SH-SY5Y (cell line): ENCODE measurements around the gene RAB7A.

Experiments
- GATA2 ChIP-seq: IDR thresholded peaks from 2 replicates; pipeline ENCODE4 v1.6.1; 2011; ENCODE audit warnings: mild to moderate bottlenecking, low read depth, low read length
- GATA3 ChIP-seq: IDR thresholded peaks from 2 replicates; pipeline ENCODE4 v1.6.1; 2011; ENCODE audit warnings: low read depth, mild to moderate bottlenecking, low read length, moderate library complexity

The RAB7A gene

DNA sequence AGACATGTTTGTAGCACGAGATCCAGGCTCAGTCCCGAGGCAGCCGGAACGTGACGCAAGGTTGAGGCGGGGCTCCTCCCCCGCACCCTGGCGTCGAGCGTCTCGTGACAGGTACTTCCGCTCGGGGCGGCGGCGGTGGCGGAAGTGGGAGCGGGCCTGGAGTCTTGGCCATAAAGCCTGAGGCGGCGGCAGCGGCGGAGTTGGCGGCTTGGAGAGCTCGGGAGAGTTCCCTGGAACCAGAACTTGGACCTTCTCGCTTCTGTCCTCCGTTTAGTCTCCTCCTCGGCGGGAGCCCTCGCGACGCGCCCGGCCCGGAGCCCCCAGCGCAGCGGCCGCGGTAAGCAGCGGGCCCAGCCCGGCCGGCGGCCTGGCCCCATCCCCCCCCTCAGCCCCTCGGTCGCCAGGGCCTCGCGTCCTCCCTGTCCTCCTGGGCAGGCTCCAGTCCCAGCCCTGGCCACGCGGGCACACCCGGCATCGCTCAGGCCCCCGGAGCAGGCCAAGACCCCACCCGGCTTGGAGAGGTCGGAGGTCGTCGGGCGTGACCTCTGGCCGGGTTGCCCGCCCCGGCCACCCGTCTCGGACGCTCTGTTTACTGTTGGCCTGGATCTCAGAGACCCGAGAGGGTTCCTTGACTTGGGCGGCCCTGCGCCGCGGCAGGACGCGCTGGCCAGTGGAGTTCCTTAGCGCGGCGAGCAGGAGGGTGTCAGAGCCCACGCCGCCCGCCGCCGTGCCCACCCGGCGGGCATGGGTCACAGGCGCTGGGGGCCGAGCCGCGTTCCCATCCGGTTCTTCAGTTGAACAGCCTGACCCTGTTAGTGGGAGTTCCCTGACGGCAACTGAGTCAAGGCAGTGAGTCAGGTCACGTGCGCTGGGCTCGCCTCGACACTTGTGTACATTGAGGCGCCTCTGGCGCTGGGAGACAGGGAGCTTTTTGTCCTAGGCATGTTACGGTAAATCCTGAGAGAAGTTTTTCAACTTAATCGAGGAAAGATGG, at the start of gene RAB7A:
TSS of gene RAB7A (plus strand) at position 161 of the 994 bp plus-strand sequence. CDS start 69,185 bp downstream, outside the sequence.
- TF ChIP-seq GATA3 = no peak
- TF ChIP-seq GATA2 = no peak

GRCh38 chr3:128679338-128679737, 46.6 kb upstream of the RAB7A start:
- TF ChIP-seq GATA2 (no peak), GATA3 (no peak)

DNA sequence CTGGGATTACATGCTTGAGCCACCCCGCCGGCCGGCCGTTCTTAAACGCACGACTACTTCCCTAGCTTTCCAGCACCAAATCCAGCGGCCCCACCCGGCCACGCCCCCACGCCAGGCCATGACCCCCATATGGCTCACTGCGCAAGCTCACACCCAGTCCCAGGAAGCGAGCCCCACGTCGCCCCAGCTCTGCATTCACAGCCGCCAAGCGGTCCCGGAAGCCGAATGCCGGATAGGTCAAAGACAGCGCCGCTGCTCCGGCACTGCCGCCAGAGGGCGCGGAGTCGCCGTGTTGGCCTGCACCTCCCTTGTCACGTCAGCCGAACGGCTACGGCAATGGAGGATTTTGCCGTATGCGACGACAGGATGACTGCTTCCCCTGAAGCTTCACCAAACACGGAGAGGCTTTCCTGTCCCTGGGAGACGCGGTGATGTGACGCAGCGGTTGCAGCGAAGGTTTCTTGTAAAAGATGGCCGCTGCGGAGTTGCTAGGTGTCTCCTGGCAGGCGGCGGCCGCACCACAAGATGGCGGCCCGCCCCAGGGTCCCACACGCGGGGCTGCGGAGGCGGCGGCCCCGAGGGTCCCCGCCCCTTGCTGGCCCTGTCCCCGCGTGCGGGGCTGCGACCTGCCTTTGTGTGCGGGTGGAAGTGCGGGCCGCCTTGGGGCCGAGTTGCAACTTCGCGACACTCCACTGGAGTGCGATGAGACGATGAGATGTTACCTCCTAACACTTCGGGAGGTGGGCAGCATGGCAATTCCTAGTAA, 45.2 kb upstream of the RAB7A start:
- no peak for TF ChIP-seq GATA3
- TF ChIP-seq GATA2 = no peak

DNA sequence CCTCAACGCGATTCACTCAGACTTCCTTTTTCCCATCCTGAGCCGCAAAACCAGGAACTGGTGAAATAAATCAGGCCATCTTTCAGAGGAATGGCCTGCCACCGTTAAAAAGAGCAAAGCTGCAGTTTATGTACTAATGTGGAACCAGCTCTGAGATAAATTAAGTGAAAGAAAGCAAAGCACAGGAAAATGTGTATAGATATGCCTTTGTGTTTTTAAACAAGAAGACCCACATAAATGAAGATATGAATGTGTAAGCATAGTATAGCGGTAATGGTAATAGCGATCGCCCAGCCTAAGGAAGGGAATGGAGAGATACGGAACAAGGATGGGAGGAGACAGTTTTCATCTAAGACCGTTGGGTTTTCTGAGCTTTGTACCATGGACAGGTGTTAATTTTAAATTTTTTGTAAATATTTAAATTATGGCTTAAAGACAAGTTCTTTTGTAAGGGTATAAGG, 44.6 kb upstream of the RAB7A start:
- TF ChIP-seq GATA3 (no peak), GATA2 (no peak)

- no peak for TF ChIP-seq GATA3
- no peak for TF ChIP-seq GATA2
These were observed 42.0 kb upstream of the RAB7A start for GRCh38 chr3:128683957-128684356.

DNA sequence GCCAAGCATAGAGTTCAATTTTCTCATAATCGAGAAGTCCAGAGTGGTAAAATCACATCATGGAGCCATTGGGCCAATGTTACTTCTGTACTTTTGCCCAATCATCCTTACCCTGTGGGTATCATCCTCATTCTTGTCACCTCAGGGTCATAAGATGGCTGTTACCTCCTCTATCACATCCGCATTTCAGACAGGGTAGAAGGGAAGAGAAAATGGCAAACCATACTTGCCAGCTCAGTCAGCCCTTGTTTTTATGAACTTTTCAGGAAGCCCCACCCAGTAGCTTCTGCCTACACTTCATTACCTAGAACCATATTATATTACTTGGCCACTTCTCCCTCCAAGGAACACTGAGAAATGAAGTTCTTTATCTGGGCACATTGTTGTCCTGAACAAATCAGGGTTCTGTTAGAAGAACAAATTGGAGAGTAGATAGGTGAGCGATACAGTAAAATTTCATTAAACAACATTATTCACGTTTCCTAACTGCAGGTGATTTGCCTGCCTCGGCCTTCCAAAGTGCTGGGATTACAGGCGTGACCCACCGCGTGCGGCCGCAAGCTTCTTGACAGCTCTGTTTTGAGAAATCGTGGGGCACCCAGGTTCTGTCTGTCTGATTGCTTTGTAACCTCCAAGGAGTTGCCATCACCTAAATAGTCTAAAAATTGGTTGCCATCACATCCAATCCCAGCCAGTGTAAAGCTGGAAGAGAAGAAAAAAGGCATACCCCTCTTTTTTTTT, 40.8 kb upstream of the RAB7A start:
- TF ChIP-seq GATA3 (no peak), GATA2 (no peak)

DNA sequence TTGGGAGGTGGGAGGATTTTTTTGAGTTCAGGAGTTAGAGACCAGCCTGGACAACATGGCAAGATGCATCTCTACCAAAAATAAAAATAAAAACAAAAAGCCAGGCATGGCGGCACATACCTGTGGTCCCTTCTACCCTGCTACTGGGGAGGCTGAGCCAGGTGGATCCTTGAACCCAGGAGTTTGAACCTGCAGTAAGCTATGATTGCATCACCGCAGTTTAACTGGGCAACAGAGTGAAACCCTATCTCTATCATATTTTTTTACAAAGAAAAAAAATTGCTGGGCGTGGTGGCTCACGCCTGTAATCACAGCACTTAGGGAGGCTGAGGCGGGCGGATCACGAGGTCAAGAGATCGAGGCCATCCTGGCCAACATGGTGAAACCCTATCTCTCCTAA, 39.5 kb upstream of the RAB7A start:
- TF ChIP-seq GATA3 = no peak
- TF ChIP-seq GATA2 = no peak

GRCh38 chr3:128689060-128689459, 36.9 kb upstream of the RAB7A start:
- TF ChIP-seq GATA2 (no peak), GATA3 (no peak)

DNA sequence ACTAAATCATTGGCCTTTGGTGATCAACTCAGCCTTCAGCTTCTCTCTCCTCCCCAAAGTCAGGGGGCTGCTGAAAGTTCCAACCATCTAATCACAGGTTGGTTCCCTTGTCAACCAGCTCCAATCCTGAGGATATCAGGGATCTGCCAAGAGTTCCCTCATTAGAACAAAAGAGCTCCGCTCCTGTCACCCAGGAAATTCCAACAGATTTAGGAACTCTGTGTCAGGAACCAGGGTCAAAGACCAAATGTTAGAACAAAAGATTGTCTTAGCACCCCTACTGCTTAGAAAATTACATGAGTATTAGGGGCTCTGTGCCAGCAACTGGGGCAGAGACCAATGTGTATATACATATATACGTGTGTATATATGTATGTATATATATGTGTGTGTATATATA, 32.3 kb upstream of the RAB7A start:
- no peak for TF ChIP-seq GATA3
- TF ChIP-seq GATA2 = no peak

DNA sequence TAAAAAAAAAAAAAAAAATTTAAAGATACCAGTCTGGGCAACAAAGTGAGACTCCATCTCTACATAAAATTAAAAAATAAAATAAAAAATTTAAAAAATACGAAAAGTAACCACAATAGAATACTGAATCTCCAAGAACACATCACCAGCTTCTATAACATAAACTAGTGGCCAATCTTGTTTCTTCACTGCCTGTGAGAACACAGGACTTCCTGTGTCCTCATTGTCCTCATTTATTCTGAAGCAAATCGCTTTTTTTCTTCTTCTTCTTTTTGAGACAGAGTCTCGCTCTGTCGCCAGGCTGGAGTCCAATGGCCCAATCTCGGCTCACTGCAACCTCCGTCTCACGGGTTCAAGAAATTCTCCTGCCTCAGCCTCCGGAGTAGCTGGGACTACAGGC, 28.6 kb upstream of the RAB7A start:
- TF ChIP-seq GATA2 (no peak), GATA3 (no peak)

DNA sequence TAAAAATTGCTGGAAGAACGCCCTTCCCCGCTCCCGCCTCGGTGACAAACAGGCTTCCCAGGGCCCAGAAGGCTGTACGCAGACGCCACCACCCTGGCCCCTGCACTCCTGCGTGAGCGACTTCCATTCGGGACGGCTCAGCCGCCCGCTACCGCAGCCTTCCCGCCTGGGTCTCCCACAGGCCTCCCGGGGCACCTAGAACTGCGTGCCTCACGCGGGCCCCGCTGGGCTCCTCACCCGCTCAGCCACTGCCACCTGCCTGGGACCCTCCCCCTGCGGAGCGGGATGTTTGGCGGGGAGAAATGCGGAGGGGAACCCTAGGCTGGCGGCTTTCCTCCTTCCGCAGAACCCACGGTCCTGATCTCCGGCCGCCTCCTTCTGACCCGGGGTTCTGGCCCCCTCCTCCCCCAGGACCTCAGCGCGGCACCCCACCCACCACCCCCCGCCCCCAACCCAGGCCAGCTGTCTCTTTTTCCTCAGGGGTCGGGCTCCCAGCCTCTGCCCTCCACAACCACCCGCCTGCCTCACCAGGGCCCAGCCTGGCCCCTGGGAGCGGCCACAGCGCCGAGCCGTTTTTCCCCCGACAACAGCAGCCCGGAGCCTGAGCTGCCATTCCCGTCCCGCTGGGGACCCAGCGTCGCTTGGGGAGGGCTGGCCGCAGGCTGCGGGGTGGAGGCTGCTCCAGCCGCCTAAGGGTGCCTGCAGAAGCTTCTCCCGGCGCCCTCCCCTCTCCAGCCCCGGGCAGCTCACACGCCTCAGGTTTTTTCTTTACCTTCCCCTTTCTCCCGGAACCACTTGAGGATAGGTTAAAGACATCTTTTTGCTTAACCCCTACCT, 27.6 kb upstream of the RAB7A start:
- TF ChIP-seq GATA3 (no peak), GATA2 (no peak)

GRCh38 chr3:128701342-128702212, 24.4 kb upstream of the RAB7A start:
- TF ChIP-seq GATA3 (no peak), GATA2 (no peak)

GRCh38 chr3:128702391-128702790, 23.6 kb upstream of the RAB7A start:
- no peak for TF ChIP-seq GATA3
- no peak for TF ChIP-seq GATA2
